COR-L47 (cell line): ENCODE results near the gene JMJD8.
A peak's percentile ranks its signal among the peaks of the same experiment; 100 is the strongest.

Source experiments
- DNase-seq: peaks from one replicate; lab custom pipeline; 2025; lab: John Stamatoyannopoulos, UW

Gene JMJD8

DNA sequence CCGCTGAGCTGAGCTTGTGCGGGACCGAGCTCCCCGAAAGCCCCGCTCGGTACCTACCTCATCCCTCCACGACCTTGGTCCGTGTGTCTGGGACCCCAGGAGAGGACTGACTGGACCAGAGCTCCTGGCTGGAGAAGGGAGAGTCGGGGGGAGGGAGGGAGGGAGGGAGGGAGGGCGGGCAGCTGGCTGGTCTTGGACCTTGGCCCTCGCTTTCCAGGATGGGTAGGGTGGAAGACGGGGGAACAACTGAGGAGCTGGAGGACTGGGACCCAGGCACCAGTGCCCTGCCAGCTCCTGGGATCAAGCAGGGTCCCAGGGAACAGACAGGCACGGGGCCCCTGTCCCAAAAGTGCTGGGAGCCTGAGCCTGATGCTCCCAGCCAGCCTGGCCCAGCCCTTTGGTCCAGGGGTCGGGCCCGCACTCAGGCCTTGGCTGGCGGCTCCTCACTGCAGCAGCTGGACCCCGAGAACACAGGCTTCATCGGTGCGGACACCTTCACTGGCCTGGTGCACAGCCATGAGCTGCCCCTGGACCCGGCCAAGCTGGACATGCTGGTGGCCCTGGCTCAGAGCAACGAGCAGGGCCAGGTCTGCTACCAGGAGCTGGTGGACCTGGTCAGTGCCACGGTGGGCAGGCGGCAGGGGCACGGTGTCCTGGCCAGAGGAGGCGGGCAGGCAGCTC, 8.1 kb downstream of the JMJD8 start:
- DNase-seq: no peak

DNA sequence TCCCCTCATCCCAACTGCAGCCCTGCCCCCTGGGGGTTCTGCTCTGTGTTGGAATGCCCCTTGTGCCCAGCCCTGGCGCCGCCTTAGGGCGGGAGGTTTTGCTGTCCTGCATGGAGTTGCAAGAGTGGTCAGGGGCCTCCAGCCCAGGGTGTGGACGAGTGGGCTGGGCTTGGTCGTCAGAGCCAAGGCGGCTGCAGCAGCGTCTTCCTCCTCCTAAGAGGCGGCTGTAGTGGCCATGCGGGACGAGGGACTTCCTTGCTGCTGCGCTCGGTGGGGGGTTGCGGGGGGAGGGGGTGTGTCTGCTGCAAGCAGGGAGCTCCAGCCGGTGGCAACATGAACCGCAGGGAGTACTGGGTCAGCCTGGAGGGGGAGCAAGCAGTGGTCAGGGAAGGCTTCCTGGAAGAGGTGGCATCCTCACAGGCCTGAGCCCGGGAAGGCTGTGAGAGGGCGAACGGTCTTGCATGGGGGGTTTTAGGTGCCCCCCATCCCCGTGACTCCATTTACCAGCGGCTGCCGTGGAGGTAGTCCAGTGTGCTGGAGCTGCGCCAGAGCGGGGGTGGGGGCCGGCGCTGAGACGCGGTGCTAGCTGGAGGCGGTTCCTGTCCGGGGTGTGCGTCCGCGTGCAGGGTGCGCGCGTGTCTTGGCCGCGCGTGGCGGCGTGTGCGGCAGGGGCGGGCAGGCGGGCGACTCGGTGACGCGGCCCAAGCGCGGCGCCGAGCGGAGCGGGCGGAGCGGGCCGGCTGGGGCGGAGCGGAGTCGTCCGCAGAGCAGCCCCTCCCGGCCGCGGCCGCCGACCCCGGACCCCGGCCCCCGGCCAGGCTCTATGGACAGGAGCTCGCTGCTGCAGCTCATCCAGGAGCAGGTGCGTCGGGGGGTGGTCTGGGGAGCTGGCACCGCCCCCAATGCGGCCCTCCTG, 8.9 kb downstream of the JMJD8 start, which contains the start of gene RHBDL1:
Gene RHBDL1, plus strand, starts transcription at position 704 of the 916 bp plus-strand sequence. Its CDS starts 120 bp downstream, at position 824.
- DNase-seq: no peak

- no peak for DNase-seq
Measured at GRCh38 chr16:674214-674881, 9.8 kb downstream of the JMJD8 start.

- DNase-seq: no peak
Measured at GRCh38 chr16:673399-673991, 10.6 kb downstream of the JMJD8 start.

- DNase-seq: no peak
Measured at GRCh38 chr16:672851-673250, 11.3 kb downstream of the JMJD8 start.

- no peak for DNase-seq
Measured at GRCh38 chr16:672371-672770, 11.8 kb downstream of the JMJD8 start.

DNA sequence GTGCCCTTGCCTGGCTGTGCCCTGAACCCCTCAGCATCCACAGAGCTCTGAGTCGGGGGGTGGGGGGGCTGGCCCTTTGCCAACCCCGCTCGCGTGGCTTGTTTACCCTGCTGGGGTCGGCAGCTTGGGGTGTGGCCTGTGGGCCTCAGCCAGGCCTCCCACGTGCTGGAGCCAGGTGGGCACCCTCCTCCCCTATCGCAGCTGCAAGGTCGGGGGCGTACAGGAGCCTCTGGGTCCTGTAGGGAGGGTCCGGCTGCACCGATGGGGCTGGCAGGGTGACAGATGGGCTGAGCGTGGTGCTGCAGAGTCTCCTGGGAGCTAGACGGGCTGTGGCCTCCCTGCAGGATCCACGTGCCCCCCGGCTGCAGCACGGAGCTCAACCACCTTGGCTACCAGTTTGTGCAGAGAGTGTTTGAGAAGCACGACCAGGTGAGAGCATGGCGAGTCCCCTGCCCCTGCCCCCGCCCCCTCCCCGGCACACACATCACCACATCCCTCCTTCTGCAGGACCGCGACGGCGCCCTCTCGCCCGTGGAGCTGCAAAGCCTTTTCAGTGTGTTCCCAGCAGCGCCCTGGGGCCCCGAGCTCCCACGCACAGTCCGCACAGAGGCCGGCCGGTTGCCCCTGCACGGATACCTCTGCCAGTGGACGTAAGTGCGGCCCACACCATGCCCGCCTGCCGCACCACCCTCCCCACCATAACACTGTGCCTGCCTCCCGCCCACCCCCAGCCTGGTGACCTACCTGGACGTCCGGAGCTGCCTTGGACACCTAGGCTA, 12.6 kb downstream of the JMJD8 start:
- DNase-seq: no peak

- no peak for DNase-seq
Measured at GRCh38 chr16:670485-671352, 13.4 kb downstream of the JMJD8 start.

GRCh38 chr16:669666-670065, 14.5 kb downstream of the JMJD8 start:
- DNase-seq: no peak

DNA sequence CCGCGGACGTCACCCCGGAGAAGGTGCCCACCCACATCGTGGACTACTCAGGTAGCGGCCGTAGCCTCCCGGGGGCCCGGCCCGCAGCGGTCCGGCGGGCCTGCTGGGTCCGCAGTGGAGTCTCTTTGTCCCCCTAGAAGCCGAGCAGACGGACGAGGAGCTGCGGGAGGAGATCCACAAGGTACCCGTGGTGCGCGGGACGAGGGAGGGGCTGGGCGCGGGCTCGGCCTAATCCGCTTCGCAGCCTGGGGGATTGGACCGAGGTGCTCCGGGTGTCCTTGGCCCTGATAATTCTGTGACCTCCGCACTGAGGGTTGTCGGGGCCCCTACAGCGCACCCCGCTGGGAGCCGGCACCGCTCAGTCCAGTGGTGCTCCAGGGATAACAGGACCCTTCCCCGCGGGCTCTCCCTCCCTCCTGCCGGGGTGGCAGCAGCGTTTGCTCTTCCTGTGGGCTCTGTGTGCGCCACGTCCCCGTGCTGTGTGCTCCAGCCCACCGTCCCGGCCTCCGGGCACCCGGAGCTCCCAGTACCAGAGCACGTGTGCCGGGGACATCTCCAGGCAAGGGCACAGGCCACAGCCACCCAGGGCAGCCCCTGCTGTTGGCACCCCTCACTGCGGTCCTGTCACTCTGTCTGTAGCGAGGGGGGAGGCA, 15.5 kb downstream of the JMJD8 start:
- DNase-seq: no peak

- DNase-seq: peak; percentile 91
Measured at GRCh38 chr16:667780-668518, 16.2 kb downstream of the JMJD8 start, which contains the start of gene RHOT2. RHOT2 (plus strand) TSS chr16:668132; CDS start chr16:668200, 68 bp downstream.

GRCh38 chr16:667113-667779, 16.9 kb downstream of the JMJD8 start:
- DNase-seq: no peak

- DNase-seq: no peak
Measured at GRCh38 chr16:666572-666971, 17.6 kb downstream of the JMJD8 start.

- DNase-seq: no peak
Measured at GRCh38 chr16:662597-662996, 21.5 kb downstream of the JMJD8 start.

DNA sequence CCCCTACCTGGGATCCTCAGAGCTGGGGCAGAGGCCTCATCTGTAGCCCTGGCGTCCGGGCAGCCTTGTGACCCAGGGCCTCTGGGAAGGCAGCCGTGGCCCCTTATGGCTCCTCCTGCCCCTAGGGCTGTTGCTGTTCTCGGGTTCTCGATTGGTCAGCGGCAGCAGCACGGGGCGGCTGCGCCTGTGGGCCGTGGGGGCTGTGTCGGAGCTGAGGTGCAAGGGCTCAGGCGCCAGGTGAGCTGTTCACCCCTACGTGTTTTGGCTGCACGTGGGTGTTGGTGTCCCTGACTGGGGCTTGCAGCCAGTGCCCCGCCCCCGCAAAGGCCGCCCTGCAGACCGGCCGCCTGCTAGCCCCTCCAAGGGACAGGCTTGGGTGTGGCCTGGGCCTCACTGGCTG, 22.0 kb downstream of the JMJD8 start:
- no peak for DNase-seq

GRCh38 chr16:661184-661821, 22.8 kb downstream of the JMJD8 start:
- no peak for DNase-seq

GRCh38 chr16:660459-661183, 23.5 kb downstream of the JMJD8 start:
- DNase-seq: no peak

DNA sequence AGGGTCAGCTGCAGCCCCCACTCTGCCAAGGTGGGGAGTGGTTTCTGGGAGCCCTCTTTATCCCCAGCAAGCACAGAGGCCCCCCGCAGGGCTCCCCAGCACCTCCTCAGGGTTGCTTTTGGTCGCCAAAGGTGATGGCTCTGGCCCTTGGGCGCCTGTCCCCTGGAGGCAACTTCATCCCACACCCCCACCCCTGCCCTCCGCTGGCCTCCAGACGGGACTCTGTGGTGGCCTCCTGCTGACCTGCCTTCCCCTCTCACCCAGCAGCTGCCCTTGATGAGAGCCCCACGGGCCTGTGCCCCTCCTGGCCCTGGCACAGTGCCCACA, 24.0 kb downstream of the JMJD8 start:
- no peak for DNase-seq
